OCI-M2 (cell line): ENCODE data around the gene ADGRF1.
"Not testable (repeated sequence)": the region's sequence is repeated elsewhere in the genome, so short reads cannot be mapped to it uniquely, and the experiment has no call there.

Source experiments
- DNase-seq: peaks from one replicate; lab custom pipeline; 2025; ENCODE audit not compliant: unreplicated experiment; lab: John Stamatoyannopoulos, UW

The ADGRF1 gene

DNA sequence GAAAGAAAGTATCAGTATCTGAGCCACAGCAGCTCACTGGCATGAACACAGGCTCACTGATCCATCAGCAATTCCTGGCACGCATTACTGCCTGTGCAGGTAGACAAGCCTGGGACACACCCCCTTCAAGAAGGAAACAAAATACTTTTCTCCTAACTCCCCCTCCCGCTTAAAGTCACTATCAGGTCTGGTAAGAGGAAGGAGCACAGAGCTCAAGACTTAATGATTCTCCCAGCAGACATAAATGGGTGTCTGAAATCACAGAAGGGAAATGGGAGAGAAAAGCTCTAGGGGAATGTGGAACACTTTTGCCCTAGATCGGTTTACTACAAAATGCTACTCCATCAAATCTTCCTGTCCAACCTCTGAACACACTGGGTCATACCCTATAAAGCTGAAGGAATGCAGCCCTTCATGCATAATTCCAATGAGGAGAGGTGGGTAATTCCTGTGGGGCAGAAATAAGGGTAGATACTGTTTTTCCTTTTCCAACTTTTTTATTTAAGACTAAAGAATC is at the start of gene ADGRF1:
ADGRF1 (minus strand) TSS at position 58 of the 517 bp plus-strand sequence. CDS start 13,271 bp downstream, outside the sequence.
- DNase-seq, result no peak

DNA sequence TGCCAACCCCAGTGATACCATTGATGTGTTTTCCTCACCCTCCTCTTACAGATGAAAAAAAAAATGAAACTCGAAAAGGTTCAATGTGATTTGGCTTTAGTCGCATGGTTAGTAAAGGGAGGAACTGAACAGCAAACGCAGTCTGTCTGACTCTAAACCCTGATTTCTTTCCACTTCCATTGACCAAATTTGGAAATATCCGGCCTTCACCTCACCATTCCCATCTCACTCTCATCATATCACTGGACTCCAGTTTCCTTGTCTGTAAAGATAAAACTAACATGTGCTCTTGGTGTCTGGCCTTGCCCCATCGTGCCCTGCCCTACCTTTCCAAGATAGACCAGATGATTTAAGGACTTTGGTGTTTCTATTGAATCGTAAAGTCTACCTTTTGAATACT is 48.7 kb upstream of the ADGRF1 start:
- DNase-seq, result no peak

GRCh38 chr6:47089473-47089872 is 47.3 kb upstream of the ADGRF1 start:
- not testable (repeated sequence) for DNase-seq

DNA sequence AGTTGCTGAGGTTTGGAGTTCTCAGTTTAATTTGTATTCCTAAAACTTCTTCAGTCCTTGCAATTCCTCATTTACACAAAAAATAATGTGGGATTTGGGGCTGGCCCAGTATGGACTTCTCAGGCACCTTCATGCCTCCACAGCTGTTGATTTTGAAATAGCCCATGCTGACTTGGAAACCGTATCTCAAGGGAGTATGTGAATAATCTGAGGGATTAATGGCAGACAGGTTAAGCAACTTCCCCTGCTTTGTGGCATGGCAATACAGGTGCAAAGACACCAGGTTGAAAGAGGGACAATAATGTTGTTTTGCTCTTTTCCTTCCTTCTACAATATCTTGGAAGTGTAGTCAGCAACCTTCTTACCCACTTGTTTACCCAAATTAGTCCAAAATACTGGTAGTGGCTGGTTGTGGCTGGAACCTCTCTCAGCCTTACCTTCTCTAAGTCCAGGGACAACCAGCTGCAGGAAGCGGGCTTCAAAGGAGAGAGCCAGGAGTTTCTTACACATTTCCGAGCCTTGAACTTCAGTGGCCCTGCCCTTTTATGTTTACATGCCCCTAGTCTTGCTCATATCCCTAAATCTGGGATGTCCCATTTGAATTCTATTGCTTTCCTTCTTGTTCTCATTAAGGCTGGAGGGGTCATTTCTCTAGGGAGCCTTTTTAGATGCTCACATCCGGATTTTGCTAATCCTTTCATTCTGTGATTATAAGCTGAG is 44.1 kb upstream of the ADGRF1 start:
- no peak for DNase-seq

DNA sequence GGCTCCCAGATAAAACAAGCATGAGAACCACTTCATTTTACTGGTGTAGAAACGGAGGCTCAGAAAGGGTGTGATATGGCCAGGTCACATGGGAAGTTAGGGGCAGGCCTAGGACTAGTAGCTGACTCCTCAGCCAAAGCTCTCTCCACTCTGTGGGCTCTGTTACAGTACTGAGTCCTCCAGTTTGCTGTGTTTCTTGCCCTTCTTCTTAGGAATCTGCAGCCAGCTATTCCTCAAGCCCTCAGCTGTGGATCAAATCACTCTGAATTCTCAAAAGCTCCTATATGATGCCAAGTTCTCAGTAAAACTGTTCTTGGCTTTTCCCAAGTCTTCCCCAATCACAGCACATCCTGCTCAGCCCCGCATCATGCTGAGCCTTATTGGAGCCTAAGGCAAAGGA is 42.5 kb upstream of the ADGRF1 start:
- no peak for DNase-seq

DNA sequence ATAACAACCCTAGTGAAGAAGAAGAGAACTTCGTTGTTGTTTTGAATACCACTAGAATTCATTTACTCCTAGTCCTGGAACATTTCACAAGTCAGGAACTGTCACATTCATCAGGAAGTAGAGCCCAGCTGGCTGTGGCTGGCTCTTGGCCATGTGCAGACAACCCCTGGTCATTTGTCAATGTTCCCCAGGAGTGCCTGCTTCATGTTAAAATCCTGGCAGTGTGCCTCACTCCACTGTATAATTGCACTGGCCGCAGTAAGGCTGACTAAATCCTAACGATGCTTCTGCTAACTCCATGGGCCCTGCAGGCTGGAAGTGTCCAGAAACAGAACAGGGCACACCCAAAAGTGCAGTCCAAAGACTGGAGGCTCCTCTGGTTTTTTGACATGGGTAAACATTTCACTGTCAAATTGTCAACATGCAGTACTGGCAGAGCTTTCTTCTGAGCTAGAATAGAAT is 41.5 kb upstream of the ADGRF1 start:
- DNase-seq, result no peak

GRCh38 chr6:47080083-47080596 is 38.0 kb upstream of the ADGRF1 start:
- DNase-seq, result no peak

- DNase-seq, result no peak
Measured at GRCh38 chr6:47079638-47080037, 37.5 kb upstream of the ADGRF1 start.

- DNase-seq, result no peak
Measured at GRCh38 chr6:47078991-47079390, 36.9 kb upstream of the ADGRF1 start.

GRCh38 chr6:47076422-47077344 is 34.6 kb upstream of the ADGRF1 start:
- no peak for DNase-seq

DNA sequence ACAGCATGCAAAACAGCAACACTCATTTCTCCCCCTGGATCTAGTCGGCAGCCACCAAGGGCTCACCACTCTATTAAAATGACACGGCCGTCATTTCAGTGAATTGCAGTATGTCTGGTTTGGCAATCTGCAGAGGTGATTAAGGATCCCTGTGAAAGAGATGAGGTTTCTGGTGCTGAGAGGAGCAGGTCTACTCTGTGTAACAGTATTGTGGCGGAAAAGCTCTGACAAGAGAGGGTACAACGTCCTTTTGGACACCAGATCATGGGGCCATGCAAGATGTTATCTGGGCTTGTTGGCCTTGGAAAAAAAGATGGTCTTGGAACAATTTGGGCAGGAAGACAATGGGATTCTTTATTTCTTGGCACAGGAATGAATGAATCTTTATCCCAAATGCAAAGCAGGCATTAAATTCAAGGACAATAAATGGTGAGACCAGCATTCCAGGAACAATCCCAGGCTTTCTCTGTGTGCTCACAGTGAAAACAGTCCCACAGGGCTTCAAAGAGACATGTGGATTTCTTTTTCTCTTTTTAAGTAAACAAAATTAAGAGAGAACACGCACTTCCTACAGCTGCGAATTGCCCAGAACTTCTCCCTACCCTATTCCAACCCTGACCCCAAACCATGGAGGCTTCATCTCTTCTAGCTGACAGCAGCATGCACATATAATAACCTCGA is 33.7 kb upstream of the ADGRF1 start:
- DNase-seq, result no peak

GRCh38 chr6:47075168-47075567 is 33.0 kb upstream of the ADGRF1 start:
- no peak for DNase-seq

DNA sequence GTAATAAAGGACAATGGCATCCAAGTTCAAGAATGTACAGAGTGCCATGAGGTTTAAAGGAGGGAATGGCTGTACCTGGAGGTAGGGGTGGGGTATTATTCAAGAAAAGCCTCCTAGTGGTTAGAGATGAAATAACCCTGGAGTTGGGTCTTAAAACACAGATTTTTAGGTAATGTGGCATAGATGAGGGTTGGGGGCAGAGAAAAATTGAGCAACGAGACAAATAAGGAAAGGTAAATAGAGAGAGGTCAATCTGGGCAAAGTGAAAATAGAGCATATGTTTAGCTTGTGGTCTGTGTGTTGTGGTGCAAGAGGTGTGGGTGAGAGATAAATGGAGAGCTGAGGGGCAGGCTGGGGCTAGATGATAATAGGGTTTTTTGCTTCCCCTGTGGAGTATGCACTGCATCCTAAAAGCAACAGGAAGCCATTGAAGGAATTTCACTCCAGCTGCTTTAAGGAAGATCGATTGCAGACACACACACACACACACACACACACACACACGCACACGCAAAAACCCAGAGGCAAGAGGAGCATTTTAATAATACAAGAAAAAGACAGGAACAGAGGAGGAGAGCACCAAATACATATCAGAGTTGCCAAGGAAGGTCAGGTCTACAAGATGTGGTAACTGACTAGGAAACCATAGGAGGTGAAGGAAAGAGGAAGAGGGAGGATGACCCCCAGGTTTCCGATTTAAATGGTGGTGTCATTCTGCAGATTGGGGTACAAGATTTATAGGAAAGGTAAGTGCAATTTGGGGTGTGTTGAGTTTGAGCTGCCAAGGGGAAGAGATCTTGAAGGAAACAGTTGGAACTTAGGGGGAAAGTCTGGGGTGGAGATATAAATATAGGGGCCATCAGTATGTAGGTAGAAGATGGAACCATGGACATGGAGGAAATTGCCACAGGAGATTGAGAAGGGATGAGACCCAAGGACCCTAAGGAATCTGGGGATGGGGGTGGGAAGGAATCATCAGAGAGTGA is 31.3 kb upstream of the ADGRF1 start:
- DNase-seq, result no peak

DNA sequence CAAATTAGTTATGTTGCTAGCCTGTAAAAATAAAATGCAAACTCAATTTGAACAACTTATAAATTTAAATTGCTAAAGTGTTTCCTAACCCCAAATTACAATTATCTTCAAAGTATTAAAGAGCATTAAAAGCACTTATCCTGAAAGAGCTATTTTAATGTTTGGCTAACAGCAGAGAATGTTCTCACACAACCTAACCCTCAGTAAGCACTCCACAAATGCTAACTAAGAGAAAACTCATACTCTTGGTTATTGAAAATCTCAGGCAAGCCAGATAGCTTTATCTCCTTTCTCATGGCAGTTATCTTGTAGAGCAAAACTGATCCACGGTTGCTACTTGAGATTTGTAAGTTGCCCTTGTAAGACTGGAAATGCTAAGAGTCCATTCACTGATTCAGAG is 30.5 kb upstream of the ADGRF1 start:
- DNase-seq, result no peak

GRCh38 chr6:47071681-47072080 is 29.5 kb upstream of the ADGRF1 start:
- DNase-seq, result no peak

GRCh38 chr6:47070461-47070860 is 28.3 kb upstream of the ADGRF1 start:
- no peak for DNase-seq

DNA sequence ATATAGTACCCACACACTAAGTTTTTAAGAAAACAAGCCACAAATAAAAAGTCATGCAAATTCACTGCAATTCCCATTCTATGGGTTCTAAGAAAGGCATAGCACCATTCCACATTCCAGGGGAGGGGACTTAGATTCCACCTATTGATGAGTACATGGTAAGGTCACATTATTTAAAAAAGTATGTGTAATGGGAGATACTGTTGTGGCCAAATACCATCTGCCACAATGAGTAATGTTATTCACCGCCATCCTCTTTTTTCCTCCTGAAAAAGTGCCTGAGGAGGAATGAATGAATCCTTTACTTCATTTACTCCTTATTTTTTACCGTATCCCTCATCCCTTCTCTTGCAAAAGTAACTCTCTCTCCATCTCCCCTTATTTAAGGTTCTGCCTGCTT is 27.0 kb upstream of the ADGRF1 start:
- DNase-seq, result no peak

DNA sequence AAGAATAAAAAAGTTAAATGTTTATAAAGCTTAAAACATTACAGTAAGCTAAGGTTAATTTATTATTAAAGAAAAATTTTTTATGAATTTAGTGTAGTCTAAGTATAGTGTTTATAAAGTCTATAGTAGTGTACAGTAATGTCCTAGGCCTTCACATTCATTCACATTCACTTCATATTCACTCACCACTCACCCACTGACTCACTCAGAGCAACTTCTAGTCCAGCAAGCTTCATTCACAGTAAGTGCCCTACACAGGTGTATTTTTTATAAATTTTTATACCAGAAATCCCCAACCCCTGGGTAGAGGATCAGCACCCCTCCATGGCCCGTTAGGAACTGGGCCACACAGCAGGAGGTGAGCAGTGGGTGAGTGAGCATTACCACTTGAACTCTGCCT is 24.3 kb upstream of the ADGRF1 start:
- DNase-seq, result no peak

DNA sequence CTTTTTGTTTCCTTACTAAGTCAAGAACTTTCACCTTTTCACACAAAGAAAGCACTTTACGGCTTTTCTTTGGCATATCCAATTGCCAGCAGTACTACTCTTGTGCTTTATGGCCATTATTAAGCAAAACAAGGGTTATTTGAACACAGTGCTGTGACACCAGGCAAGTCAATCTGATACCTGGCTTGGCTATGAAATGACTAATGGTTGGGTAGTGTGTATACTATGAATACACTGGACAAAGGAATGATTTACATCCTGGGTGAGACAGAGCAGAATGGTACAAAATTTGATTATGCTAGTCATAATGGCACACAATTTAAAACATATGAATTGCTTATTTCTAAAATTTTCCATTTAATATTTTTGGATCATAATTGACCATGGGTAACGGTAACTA is 22.1 kb upstream of the ADGRF1 start:
- no peak for DNase-seq

GRCh38 chr6:47062346-47062745 is 20.2 kb upstream of the ADGRF1 start:
- no peak for DNase-seq
